HL-60 (cell line): Measurements from ENCODE around the gene POLR2M.

ENCODE experiments used
- GABPA ChIP-seq: IDR thresholded peaks from 2 replicates; pipeline ENCODE4 v1.6.1; 2012; ENCODE audit warnings: low read depth
- POLR2AphosphoS5 ChIP-seq: IDR thresholded peaks from 2 replicates; pipeline ENCODE4 v1.6.1; 2012; ENCODE audit warnings: low read depth
- SPI1 ChIP-seq: IDR thresholded peaks from 2 replicates; pipeline ENCODE4 v1.6.1; 2012; ENCODE audit warnings: low read depth, mild to moderate bottlenecking, borderline replicate concordance
- TF ChIP-seq, protein P1 (sequence below): IDR thresholded peaks from one replicate; pipeline ENCODE4 v1.5.1; 2011; ENCODE audit warnings: low read length, control low read depth, inconsistent platforms; ENCODE audit not compliant: insufficient read depth
- TF ChIP-seq, protein P2 (sequence below): IDR thresholded peaks from 2 replicates; pipeline ENCODE4 v1.6.1; 2012; ENCODE audit warnings: low read depth; ENCODE audit not compliant: insufficient replicate concordance

DNA sequence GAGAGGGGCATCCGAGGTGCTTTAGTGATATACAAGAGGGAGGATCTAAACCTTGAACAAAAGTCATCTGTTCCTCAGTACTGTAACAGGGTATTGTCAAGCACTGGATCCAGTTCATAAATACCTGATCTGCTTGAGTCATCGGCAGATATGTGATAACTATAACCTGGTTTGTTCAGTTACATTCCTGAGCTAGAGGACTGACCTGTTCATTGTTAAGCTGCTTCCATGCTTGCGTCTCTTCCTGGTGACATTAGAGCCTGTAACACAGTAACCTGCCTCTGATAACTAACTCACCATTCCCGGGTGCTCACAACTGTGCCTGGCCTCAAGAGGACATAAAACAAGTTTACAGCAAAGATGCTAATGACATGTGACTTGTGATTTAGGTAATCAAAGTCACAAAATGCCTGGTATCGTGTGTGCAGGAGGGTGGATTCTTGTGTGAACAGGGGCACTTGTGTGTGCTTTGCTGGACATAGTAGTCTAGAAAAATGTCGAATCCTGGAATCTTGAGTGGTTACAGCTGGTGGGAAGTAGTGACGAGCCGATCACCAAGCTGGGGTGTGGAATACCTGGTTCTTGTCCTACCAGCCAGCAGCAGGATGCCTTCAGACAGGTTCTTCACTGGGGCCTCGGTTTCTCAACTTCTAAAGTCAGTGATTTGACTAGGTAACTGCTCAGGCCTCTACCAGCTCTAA, 30.9 kb upstream of the POLR2M start:
- TF ChIP-seq GABPA (no peak), POLR2AphosphoS5 (no peak), SPI1 (no peak)
- TF ChIP-seq, protein P1, sequence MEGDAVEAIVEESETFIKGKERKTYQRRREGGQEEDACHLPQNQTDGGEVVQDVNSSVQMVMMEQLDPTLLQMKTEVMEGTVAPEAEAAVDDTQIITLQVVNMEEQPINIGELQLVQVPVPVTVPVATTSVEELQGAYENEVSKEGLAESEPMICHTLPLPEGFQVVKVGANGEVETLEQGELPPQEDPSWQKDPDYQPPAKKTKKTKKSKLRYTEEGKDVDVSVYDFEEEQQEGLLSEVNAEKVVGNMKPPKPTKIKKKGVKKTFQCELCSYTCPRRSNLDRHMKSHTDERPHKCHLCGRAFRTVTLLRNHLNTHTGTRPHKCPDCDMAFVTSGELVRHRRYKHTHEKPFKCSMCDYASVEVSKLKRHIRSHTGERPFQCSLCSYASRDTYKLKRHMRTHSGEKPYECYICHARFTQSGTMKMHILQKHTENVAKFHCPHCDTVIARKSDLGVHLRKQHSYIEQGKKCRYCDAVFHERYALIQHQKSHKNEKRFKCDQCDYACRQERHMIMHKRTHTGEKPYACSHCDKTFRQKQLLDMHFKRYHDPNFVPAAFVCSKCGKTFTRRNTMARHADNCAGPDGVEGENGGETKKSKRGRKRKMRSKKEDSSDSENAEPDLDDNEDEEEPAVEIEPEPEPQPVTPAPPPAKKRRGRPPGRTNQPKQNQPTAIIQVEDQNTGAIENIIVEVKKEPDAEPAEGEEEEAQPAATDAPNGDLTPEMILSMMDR, result no peak
- TF ChIP-seq, protein P2, sequence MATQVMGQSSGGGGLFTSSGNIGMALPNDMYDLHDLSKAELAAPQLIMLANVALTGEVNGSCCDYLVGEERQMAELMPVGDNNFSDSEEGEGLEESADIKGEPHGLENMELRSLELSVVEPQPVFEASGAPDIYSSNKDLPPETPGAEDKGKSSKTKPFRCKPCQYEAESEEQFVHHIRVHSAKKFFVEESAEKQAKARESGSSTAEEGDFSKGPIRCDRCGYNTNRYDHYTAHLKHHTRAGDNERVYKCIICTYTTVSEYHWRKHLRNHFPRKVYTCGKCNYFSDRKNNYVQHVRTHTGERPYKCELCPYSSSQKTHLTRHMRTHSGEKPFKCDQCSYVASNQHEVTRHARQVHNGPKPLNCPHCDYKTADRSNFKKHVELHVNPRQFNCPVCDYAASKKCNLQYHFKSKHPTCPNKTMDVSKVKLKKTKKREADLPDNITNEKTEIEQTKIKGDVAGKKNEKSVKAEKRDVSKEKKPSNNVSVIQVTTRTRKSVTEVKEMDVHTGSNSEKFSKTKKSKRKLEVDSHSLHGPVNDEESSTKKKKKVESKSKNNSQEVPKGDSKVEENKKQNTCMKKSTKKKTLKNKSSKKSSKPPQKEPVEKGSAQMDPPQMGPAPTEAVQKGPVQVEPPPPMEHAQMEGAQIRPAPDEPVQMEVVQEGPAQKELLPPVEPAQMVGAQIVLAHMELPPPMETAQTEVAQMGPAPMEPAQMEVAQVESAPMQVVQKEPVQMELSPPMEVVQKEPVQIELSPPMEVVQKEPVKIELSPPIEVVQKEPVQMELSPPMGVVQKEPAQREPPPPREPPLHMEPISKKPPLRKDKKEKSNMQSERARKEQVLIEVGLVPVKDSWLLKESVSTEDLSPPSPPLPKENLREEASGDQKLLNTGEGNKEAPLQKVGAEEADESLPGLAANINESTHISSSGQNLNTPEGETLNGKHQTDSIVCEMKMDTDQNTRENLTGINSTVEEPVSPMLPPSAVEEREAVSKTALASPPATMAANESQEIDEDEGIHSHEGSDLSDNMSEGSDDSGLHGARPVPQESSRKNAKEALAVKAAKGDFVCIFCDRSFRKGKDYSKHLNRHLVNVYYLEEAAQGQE, result no peak
